Erythroblast (primary cell): ENCODE data around the gene OSCP1.
"Not testable (repeated sequence)": the region's sequence is repeated elsewhere in the genome, so short reads cannot be mapped to it uniquely, and the experiment has no call there.

ENCODE experiments used
- DNase-seq, 2 experiments: peaks; one replicate each; lab custom pipeline; 2025; lab: John Stamatoyannopoulos, UW
- GATA1 ChIP-seq: IDR thresholded peaks from 2 replicates; pipeline ENCODE4 v1.6.1; 2011; ENCODE audit warnings: low read depth, mild to moderate bottlenecking, control low read depth, low read length, moderate library complexity
- POLR2A ChIP-seq: IDR thresholded peaks from 2 replicates; pipeline ENCODE4 v1.6.1; 2011; ENCODE audit warnings: mild to moderate bottlenecking, low read length

Gene OSCP1

GRCh38 chr1:36450270-36450918 lies at the start of gene OSCP1:
Gene OSCP1, minus strand, starts transcription at chr1:36450451. Its CDS starts 82 bp downstream, at chr1:36450369.
- peak; percentile 95 to 96 for DNase-seq
- peak; percentile 66 for TF ChIP-seq POLR2A
- TF ChIP-seq GATA1, result no peak

- DNase-seq, result no peak
- TF ChIP-seq POLR2A, result no peak
- TF ChIP-seq GATA1, result no peak
Measured at GRCh38 chr1:36497207-36497606, 47.0 kb upstream of the OSCP1 start.

- DNase-seq, result no peak
- no peak for TF ChIP-seq GATA1
- TF ChIP-seq POLR2A, result no peak
Measured at GRCh38 chr1:36494971-36495370, 44.7 kb upstream of the OSCP1 start.

GRCh38 chr1:36493524-36493923 lies 43.3 kb upstream of the OSCP1 start:
- no peak for TF ChIP-seq POLR2A
- no peak for TF ChIP-seq GATA1
- no peak for DNase-seq

GRCh38 chr1:36492491-36492890 lies 42.2 kb upstream of the OSCP1 start:
- TF ChIP-seq GATA1 (no peak), POLR2A (no peak)
- DNase-seq, result peak; percentile 10 to 62

GRCh38 chr1:36489258-36490051 lies 39.2 kb upstream of the OSCP1 start:
- DNase-seq, result not testable (repeated sequence)

- TF ChIP-seq POLR2A, result no peak
- no peak for TF ChIP-seq GATA1
- DNase-seq, result no peak
Measured at GRCh38 chr1:36487906-36488305, 37.7 kb upstream of the OSCP1 start.

GRCh38 chr1:36487336-36487725 lies 37.1 kb upstream of the OSCP1 start:
- DNase-seq, result not testable (repeated sequence)

- no peak for TF ChIP-seq POLR2A
- TF ChIP-seq GATA1, result no peak
- peak in 1 of 2 experiments; percentile 7 for DNase-seq
Measured at GRCh38 chr1:36486439-36487335, 36.4 kb upstream of the OSCP1 start.

- no peak for DNase-seq
- TF ChIP-seq POLR2A (no peak), GATA1 (no peak)
Measured at GRCh38 chr1:36486093-36486438, 35.8 kb upstream of the OSCP1 start.

- DNase-seq, result no peak
- TF ChIP-seq POLR2A (no peak), GATA1 (no peak)
Measured at GRCh38 chr1:36484099-36484498, 33.8 kb upstream of the OSCP1 start.

- no peak for DNase-seq
- TF ChIP-seq GATA1, result no peak
Measured at GRCh38 chr1:36482724-36483388, 32.6 kb upstream of the OSCP1 start, which contains the start of gene CSF3R. Gene CSF3R, minus strand, starts transcription at chr1:36482913. Its CDS starts 3,417 bp downstream, at chr1:36479496.
